Measurements from ENCODE around the gene PLD3.

PLD3 gene

GRCh38 chr19:40348125-40348913 lies at the start of gene PLD3, which contains the start of gene C19orf47:
TSS of gene PLD3 (plus strand) at chr19:40348695. CDS start at chr19:40366484, 17,789 bp downstream.
TSS of gene C19orf47 (minus strand) at chr19:40348397. CDS start at chr19:40341857, 6,540 bp downstream.
- peak; percentile 100 for DNase-seq (ENCODE audit: low spot score)

- DNase-seq (ENCODE audit: low spot score), result no peak
These were observed 47.8 kb upstream of the PLD3 start for GRCh38 chr19:40300668-40301067.

GRCh38 chr19:40302224-40303011 lies 46.1 kb upstream of the PLD3 start:
- DNase-seq (ENCODE audit: low spot score), result no peak

- DNase-seq (ENCODE audit: low spot score), result no peak
These were observed 44.7 kb upstream of the PLD3 start for GRCh38 chr19:40303765-40304164.

- no peak for DNase-seq (ENCODE audit: low spot score)
These were observed 44.2 kb upstream of the PLD3 start for GRCh38 chr19:40304306-40304705.

- peak; percentile 91 for DNase-seq (ENCODE audit: low spot score)
These were observed 43.1 kb upstream of the PLD3 start for GRCh38 chr19:40305403-40305802.

GRCh38 chr19:40309666-40310065 lies 38.8 kb upstream of the PLD3 start:
- no peak for DNase-seq (ENCODE audit: low spot score)

- DNase-seq (ENCODE audit: low spot score), result no peak
These were observed 36.0 kb upstream of the PLD3 start for GRCh38 chr19:40312533-40312932.

- DNase-seq (ENCODE audit: low spot score), result no peak
These were observed 35.1 kb upstream of the PLD3 start for GRCh38 chr19:40313229-40313983.

GRCh38 chr19:40314656-40315055 lies 33.8 kb upstream of the PLD3 start:
- no peak for DNase-seq (ENCODE audit: low spot score)

GRCh38 chr19:40315812-40316470 lies 32.6 kb upstream of the PLD3 start:
- no peak for DNase-seq (ENCODE audit: low spot score)

GRCh38 chr19:40317338-40317737 lies 31.2 kb upstream of the PLD3 start:
- no peak for DNase-seq (ENCODE audit: low spot score)

- no peak for DNase-seq (ENCODE audit: low spot score)
These were observed 27.9 kb upstream of the PLD3 start for GRCh38 chr19:40320558-40320935.

- no peak for DNase-seq (ENCODE audit: low spot score)
These were observed 27.4 kb upstream of the PLD3 start for GRCh38 chr19:40321076-40321475.

GRCh38 chr19:40321566-40322270 lies 26.8 kb upstream of the PLD3 start:
- no peak for DNase-seq (ENCODE audit: low spot score)

GRCh38 chr19:40322271-40322610 lies 26.3 kb upstream of the PLD3 start:
- DNase-seq (ENCODE audit: low spot score), result no peak

GRCh38 chr19:40322951-40323615 lies 25.4 kb upstream of the PLD3 start:
- no peak for DNase-seq (ENCODE audit: low spot score)

GRCh38 chr19:40323705-40324104 lies 24.8 kb upstream of the PLD3 start:
- no peak for DNase-seq (ENCODE audit: low spot score)

GRCh38 chr19:40326201-40326600 lies 22.3 kb upstream of the PLD3 start:
- no peak for DNase-seq (ENCODE audit: low spot score)

GRCh38 chr19:40331052-40331451 lies 17.4 kb upstream of the PLD3 start:
- no peak for DNase-seq (ENCODE audit: low spot score)

GRCh38 chr19:40332669-40333068 lies 15.8 kb upstream of the PLD3 start:
- DNase-seq (ENCODE audit: low spot score), result no peak
